ENCODE results near the gene PTPRT.

DNA sequence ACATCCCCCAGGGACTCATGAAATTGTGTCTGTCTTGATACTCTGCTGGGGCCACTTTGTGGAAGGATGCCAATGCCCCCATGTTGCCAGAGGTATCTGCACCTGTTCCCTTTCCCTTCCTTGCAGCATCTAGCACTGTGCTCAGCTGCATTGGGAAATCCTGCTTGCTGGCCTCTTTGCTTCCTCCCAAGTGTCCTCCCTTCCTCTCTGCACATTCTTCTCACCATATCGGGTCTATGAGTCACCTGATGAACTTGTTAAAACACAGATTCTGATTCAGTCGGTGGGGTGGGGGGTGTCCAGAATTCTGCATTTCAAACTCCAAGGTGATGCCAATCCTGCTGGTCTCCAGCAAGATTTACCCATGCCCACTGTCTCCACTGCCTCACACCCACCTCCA is 467.8 kb downstream of the PTPRT start:
- TF ChIP-seq, protein P1, sequence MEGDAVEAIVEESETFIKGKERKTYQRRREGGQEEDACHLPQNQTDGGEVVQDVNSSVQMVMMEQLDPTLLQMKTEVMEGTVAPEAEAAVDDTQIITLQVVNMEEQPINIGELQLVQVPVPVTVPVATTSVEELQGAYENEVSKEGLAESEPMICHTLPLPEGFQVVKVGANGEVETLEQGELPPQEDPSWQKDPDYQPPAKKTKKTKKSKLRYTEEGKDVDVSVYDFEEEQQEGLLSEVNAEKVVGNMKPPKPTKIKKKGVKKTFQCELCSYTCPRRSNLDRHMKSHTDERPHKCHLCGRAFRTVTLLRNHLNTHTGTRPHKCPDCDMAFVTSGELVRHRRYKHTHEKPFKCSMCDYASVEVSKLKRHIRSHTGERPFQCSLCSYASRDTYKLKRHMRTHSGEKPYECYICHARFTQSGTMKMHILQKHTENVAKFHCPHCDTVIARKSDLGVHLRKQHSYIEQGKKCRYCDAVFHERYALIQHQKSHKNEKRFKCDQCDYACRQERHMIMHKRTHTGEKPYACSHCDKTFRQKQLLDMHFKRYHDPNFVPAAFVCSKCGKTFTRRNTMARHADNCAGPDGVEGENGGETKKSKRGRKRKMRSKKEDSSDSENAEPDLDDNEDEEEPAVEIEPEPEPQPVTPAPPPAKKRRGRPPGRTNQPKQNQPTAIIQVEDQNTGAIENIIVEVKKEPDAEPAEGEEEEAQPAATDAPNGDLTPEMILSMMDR (IDR thresholded peaks at IDR 0.05): no peak
- no peak for TF ChIP-seq ZFX (IDR thresholded peaks at IDR 0.05; ENCODE audit: borderline replicate concordance)

All from 22Rv1 (cell line).